T47D (cell line): ENCODE data around the gene TAL1.

Experiments used
- DNase-seq, 2 experiments: peaks; one replicate each; pipeline versions ENCODE4 v3.0.0 to v3.0.0-alpha.2; 2011 to 2012; ENCODE audit warnings: low read depth in 1 of 2, low spot score in 1 of 2
- JUND ChIP-seq: IDR thresholded peaks from 2 replicates; pipeline ENCODE4 v1.6.1; 2012; ENCODE audit warnings: low read depth
- in situ Hi-C: cut with HindIII; loops from 2 replicates; pipeline ENCODE4 v1.10.0; 2016; ENCODE audit warnings: low sequenced_read_pairs, low pct_unique_long_range_greater_than_20kb

The TAL1 gene

DNA sequence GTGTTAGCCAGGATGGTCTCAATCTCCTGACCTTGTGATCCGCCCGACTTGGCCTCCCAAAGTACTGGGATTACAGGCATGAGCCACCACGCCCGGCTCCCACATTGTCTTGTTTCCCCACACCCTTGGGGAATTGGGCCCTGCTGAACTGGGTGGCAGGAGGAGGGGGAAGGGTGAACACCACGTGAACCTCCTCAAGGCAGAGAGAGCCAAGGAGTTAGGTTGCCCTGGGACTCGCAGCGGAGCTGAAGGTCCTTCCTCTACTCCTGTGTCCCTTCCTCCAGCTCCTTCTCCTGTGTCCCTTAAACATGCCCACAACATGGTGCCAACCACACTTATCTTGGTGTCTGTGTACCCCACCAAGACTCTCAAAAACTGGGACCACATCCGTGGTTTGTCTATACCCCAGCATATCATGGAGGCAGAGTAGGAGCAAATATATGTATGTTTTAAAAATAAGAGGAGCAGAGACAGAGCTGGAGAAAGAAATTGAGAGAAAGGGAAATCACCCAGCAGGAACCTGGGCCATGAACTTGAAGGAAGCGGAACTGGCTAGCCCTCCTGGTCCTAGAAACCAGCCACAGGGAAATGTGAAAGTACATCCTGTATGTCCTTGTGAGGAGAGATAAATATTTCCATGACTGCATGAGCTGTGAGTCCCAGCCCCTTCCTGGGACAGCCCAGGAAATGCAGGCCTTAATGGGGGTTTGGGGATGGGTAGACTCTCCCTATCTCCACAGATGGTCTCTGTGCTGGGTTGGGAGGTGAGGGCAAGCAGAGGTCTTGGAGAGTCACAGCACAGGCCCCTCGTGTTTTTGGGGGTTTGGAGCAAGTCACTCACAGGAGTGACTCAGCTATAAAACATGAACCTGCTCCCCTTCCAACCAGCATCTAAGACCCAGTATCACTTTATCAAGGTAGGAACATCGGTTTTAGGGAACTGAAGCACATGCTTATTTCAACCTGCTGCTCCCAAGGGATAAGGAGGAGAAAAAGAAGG, 9.4 kb upstream of the TAL1 start:
- in situ Hi-C loops: no loop called here
- no peak for TF ChIP-seq JUND
- no peak for DNase-seq

DNA sequence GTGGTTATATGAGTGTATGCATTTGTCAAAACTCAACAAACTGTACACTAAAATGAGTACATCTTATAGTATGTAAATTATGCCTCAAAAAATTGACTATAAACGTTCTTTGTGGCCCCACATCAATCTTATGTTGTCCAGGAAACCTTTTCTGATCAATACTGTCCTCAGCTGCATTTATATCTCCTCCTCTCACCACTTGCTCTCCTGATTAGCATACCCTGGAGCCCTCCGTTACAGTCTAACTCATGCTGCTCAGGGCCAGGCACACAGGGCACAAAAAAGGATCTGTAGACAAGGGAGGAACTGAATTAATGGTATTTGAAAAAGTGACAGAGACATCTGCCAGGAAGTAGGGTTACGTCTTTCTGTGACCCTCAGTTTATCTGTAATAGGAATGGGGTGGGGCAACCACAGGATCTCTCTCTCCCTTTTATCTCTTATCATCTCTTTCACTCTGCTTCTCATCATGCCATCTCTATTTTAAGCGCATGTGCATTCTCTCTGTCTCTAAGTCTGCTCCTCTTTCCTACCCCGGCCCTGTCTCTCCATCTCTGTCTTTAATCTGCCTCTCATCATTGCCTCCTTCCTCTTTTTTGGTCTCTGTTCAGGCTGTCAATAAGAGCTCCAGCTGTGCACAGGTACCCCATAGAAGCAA, 7.0 kb upstream of the TAL1 start:
- in situ Hi-C loops: no loop called here
- TF ChIP-seq JUND: no peak
- DNase-seq: no peak

GRCh38 chr1:47235806-47236205, 3.8 kb upstream of the TAL1 start:
- in situ Hi-C loops: no loop called here
- no peak for DNase-seq
- no peak for TF ChIP-seq JUND

- TF ChIP-seq JUND: no peak
- in situ Hi-C loops: no loop called here
- no peak for DNase-seq
Measured at GRCh38 chr1:47235241-47235681, 3.2 kb upstream of the TAL1 start.

GRCh38 chr1:47233186-47233585, 1.2 kb upstream of the TAL1 start:
- no peak for TF ChIP-seq JUND
- DNase-seq: no peak
- in situ Hi-C loops: no loop called here

- no peak for DNase-seq
- TF ChIP-seq JUND: no peak
- in situ Hi-C loops: no loop called here
Measured at GRCh38 chr1:47231301-47232186, 481 bp downstream of the TAL1 start.

DNA sequence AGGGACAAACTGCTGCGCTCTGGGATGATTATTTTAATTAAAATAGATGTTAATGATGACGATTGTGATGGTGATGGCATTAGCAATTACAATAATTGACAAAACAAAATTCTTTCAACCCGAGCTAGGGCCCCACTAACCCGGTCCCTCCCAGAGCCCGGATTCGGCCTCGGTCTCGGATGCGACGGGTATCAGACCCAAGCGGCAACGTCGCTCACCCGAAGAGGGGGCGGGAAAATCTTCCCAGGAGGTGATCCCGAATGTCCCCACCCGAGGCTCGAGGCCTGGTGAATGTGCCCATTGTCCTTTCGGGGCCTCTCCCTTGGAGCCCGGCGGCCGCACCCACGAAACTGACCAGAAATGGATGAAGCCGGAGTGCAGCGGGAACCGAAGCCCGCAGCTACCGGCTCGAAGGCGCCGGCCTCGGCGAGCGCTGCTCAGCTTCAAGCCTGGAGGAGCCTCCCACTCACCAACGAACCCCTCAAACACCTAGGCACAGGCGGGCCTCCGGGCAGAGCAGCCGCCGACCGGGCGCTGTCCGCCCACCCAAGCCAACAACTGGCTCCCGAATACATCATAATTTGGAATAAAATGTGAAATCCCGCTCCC, 1.2 kb downstream of the TAL1 start:
- DNase-seq: no peak
- no peak for TF ChIP-seq JUND
- in situ Hi-C loops: no loop called here

DNA sequence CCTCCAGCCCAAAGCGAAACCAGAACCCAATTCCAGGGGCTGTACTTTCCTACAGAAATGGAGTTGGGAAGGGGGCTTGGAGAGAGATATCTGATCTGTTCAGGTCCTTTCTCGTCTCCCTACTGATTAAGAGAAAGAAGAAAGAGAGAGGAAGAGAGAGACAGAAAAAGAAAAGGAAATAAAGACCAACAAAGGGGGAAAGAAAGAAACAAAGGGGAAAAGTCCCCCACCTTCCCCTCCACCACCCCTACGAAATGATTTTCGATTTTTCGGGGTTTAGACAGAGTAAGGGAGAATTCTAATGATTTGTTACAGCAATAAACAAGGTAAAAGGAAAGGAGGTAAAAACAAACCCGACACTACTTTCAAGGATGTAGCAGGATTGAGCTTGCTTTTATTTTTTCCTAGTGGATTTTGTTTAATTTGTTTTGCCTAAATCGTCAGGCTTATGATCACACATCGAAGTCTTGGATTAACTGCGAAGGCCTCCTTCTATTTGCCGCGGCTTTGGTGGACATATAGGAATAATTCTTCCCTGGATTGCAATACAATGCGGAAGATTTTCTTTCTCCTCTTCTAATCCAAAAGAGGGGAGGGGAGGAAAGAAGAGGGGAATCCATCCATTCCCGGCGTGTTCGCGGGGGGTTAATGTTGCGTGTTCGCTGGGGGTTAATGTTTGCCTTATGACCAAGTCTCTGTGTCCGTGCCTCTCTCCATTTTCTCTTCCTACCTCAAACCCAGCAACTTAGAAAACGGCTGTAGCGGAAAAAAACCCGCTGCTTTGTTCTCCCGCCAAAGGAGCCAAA, 1.9 kb downstream of the TAL1 start:
- no peak for DNase-seq
- in situ Hi-C loops: no loop called here

GRCh38 chr1:47229031-47229885, 2.8 kb downstream of the TAL1 start:
- no peak for TF ChIP-seq JUND

More for the DNA sequence above, 1.9 kb downstream of the TAL1 start:
- no peak for TF ChIP-seq JUND

DNA sequence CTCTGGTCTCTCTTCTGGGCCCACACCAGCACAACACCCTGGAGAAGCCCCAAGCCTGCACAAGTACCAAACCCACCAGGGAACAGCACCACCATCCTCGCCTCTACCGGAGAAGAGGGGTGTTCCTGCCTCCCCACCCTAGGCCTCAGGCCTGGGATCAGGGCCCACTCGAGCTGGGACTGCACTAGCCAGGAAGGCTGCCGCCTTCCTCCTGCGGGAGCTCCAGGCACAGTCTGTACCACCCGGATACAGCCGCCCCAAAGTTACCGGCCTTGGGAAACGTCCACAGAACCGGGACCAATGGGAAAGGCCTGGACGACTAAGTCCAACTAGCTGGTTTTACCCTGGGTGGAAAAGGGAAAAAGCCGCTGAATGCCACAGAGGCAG, 3.4 kb downstream of the TAL1 start:
- no peak for DNase-seq
- no peak for TF ChIP-seq JUND
- in situ Hi-C loops: no loop called here

More at GRCh38 chr1:47229031-47229885, 2.8 kb downstream of the TAL1 start:
- in situ Hi-C loops: no loop called here
- DNase-seq: no peak
